DMS153 treated with DMSO at 0.1 percent for 48 hours (cell line): ENCODE results near the gene SUPT7L.
"Not testable (repeated sequence)": the region's sequence is repeated elsewhere in the genome, so short reads cannot be mapped to it uniquely, and the experiment has no call there.

Source experiments
- DNase-seq: peaks from one replicate; lab custom pipeline; 2025; ENCODE audit not compliant: unreplicated experiment; lab: John Stamatoyannopoulos, UW

SUPT7L gene

DNA sequence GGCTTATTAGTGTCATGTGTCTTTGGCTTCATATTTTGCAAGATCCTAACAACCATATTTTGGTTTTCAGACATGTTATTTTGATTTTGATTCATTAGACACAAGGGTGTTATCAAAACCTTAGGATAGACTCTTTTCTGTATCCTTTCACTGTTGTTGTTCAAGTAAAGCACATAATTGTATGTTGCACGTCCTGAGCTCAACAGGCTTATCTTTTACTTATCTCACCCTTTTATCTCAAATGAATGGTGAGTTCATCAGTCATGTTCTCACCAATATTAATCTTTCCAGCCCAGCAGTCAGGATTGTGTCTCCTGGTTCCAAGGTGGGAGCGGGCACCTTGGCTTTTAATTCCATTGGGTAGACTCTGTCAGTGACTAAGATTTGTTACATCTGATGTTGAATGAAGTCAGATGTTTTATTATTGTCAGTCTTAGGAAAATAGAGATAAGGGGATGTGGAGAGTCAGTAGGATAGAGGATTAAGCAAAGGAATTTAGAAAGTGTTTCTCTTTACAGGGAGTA, 22.6 kb downstream of the SUPT7L start:
- DNase-seq: no peak

GRCh38 chr2:27638709-27639108, 24.7 kb downstream of the SUPT7L start:
- DNase-seq: no peak

DNA sequence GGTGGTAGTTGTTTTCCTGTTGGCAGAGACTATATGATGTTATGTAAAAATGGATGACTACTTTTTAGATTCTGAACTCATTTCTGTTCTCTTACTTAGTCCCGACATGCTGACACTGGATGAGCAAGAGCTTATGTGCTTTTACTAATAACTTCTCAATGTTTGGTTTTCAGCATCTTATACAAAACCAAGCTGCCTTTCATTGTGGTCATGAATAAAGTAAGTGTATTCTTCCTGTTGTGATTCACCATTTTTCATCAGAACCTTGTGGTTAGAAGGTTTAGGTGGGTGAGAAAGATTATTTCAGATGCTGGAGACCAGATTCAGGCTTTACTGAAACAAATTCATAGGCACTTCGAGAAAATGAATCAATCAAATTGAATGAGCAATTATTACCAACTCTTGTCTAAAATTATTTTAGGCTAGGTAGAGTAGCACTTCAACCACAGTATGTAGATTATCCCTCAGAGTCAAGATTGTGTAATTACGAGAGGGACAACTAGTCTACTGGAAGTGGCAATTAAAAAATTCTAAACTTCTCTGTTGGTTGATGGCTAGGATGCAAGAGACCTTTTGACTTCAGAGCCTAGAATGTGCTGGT, 25.3 kb downstream of the SUPT7L start:
- DNase-seq: no peak

DNA sequence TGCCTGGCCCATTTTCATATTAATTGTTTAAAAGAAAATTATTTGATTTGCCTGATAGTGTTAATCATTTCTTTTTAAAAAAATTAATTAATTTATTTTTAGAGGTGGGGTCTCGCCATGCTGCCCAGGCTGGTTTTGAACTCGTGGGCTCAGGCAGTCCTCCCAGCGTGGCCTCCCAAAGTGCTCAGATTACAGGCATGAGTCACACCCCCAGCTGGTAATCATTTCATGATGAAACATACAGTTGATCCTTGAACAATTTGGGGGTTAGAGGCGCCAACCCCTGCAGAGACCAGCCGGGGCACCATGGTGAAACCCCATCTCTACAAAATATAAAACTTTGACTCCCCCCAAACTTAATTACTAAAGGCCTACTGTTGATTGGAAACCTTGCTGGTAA, 26.6 kb downstream of the SUPT7L start:
- DNase-seq: no peak

DNA sequence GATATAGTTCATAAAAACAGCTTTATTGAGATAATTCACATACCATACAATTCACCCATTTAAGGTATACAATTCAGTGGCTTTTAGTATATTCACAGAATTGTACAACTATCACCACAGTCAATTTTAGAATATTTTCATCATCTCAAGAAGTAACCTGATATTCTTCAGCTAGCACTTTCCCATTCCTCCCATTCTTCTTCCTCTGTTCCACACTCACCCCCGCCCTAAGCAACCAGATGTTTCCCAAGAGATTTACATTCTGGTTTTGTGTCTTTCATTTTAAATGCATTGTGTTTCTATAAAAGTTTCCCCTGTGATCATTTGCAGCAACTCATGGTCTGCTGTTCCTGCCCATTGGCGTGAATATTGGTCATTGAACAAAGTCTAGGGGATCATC, 29.1 kb downstream of the SUPT7L start:
- DNase-seq: no peak

- not testable (repeated sequence) for DNase-seq
These were observed 33.2 kb downstream of the SUPT7L start for GRCh38 chr2:27630257-27630656.

GRCh38 chr2:27628767-27629709, 34.4 kb downstream of the SUPT7L start, which contains the start of the genes CCDC121 and GPN1:
CCDC121 (minus strand) TSS chr2:27629012; CDS start chr2:27627799, 1,213 bp downstream.
GPN1 (plus strand) TSS chr2:27629050; CDS start chr2:27629059, 9 bp downstream.
- DNase-seq: peak; percentile 41

GRCh38 chr2:27627963-27628766, 35.2 kb downstream of the SUPT7L start:
- no peak for DNase-seq

DNA sequence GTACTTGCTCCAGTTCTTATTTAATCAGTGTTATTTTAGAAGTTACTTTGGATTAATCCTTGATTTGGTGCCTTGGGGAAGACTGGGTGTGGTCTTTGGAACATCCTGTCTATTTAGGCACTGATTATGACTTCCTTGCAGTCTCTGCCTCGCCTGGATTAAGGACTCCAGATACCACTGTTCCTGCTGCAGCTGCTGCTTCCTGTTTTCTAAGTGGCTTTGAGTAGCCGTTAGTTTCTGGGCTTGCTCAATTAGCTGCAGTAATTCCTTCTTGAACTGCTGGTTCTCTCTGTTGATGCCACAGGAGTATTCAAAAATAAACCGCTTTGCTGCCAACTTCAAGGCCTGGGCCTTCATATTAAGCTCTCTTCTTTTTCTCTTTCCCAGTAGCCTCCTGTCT, 36.5 kb downstream of the SUPT7L start:
- not testable (repeated sequence) for DNase-seq

DNA sequence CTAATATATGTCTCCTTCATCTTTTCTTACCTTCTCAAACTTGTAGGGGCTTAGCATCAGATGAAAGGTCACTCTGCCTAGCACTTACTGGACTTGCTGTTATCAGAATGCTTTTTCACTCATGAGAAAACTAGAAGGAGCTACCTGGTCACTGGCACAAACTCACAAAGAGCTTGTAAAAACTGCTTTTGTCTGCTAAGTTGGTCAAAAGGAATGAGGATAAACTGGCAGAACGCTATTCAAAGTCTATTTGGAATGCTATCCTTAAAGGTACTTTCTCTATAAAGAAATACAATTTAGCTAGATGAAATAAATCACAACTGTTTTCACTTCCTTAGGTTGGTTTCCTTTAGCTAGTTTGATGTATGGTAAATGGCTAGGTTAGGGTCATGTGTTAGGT, 37.1 kb downstream of the SUPT7L start:
- DNase-seq: not testable (repeated sequence)

- DNase-seq: no peak
These were observed 38.5 kb downstream of the SUPT7L start for GRCh38 chr2:27624943-27625342.

GRCh38 chr2:27622921-27623384, 40.5 kb downstream of the SUPT7L start:
- no peak for DNase-seq

DNA sequence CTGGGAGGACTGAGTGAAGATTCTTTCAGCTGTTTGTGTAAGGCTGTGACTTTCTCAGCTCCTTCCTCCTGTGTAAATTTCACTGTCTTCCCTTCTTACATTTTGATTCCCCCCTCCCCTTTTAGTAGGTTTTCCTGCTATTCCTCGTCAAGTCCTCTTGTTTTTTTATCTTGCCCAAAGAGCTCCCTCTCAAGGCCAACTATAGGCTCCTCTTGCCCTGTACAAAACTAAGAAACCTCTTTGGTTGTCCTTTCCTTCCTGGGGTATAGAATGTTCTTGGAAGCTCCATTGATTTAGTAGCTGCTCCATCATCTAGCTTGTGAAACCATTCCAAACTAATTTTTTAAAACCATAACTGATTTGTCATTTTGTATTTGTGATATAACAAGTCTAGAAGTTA, 41.9 kb downstream of the SUPT7L start:
- no peak for DNase-seq

GRCh38 chr2:27615316-27615715, 48.1 kb downstream of the SUPT7L start:
- DNase-seq: no peak

DNA sequence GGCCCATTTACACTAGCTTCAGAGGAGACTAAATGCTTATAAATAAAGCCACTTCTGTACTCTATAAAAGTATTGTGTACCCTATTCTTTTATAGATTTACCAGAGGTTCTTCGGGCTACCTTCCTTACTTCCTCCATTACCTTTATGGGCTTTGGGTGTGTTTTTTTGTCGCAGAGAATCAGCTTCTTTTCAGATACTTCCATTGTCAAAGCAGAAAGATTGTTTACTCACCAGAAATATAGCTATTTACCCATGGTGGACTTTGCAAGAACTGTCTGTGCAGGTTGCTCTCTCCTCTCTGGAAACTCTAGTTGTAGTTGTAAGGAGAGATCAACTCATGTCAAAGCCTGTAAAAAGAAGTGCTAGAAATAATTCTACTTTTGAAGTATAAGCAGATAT, 49.4 kb downstream of the SUPT7L start:
- DNase-seq: no peak

DNA sequence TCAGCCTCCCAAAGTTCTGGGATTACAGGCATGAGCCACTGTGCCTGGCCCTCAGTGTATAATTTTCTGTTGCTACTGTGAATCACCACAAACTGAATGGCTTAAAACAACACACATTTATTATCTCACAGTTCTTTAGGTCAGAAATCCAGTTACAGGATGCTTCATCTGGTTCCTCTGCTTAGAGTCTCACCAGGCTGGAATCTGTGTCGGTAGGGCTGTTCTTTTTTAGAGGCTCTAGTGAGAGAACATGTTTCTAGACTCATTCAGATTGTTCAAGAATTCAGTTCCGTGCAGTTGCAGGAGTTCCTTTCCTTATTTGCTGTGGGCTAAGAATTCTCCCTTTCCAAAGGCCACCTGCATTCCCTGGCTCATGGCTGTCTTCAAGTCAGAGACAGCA, 56.8 kb downstream of the SUPT7L start:
- DNase-seq: no peak
